GM23338 (cell line): ENCODE data around the gene LAMC3. TPM values are rescaled to one million over a fixed set of nuclear protein-coding genes. Genes with fewer than 3 reads are reported as not detected.

ENCODE experiments used
- ATAC-seq: fragments of 200-7000 bp; cut with Tn5 transposase; 3 replicates; pipeline ENCODE4 v1.9.1; 2020
- DNase-seq: peaks from one replicate; pipeline ENCODE4 v3.0.0-alpha.2; 2015; ENCODE audit warnings: low spot score
- H2AFZ ChIP-seq: fragments of 200-600 bp; sonication (generic); 2 replicates; pipeline ENCODE4 v1.8.0; 2016; ENCODE audit warnings: antibody characterized with exemption, mild to moderate bottlenecking, moderate library complexity
- H3F3A ChIP-seq: fragments of 200-600 bp; sonication (generic); replicated peaks from 2 replicates; pipeline ENCODE4 v1.8.0; 2017; ENCODE audit warnings: antibody characterized with exemption, mixed run types, low read depth
- H3K27ac ChIP-seq: fragments of 200-600 bp; sonication (generic); 2 replicates; pipeline ENCODE4 v1.6.1; 2016; ENCODE audit warnings: low read depth
- H3K27me3 ChIP-seq: fragments of 200-600 bp; sonication (generic); 2 replicates; pipeline ENCODE4 v1.8.0; 2016; ENCODE audit warnings: mild to moderate bottlenecking, mixed run types, moderate library complexity; ENCODE audit not compliant: insufficient read depth
- H3K36me3 ChIP-seq: fragments of 200-600 bp; sonication (generic); 2 replicates; pipeline ENCODE4 v1.8.0; 2016; ENCODE audit warnings: mild to moderate bottlenecking; ENCODE audit not compliant: insufficient read depth
- H3K4me1 ChIP-seq: fragments of 200-600 bp; sonication (generic); 2 replicates; pipeline ENCODE4 v1.8.0; 2016; ENCODE audit warnings: mild to moderate bottlenecking, moderate library complexity; ENCODE audit not compliant: insufficient read depth
- H3K4me2 ChIP-seq: fragments of 200-600 bp; sonication (generic); 2 replicates; pipeline ENCODE4 v1.7.1; 2017; ENCODE audit warnings: mixed run types
- H3K4me3 ChIP-seq: fragments of 200-600 bp; sonication (generic); 2 replicates; pipeline ENCODE4 v1.6.1; 2016; ENCODE audit warnings: mixed run types
- H3K79me2 ChIP-seq: fragments of 200-600 bp; sonication (generic); replicated peaks from 2 replicates; pipeline ENCODE4 v1.8.0; 2017; ENCODE audit warnings: mild to moderate bottlenecking; ENCODE audit not compliant: insufficient read depth
- H3K9me2 ChIP-seq: fragments of 200-600 bp; sonication (generic); 2 replicates; pipeline ENCODE4 v1.8.0; 2017; ENCODE audit not compliant: insufficient read depth
- H4K20me1 ChIP-seq: fragments of 200-600 bp; sonication (generic); replicated peaks from 2 replicates; pipeline ENCODE4 v1.8.0; 2017; ENCODE audit warnings: mild to moderate bottlenecking; ENCODE audit not compliant: insufficient read depth
- H3K27ac Mint-ChIP-seq: 2 replicates; pipeline ENCODE4 v1.8.0; 2020; ENCODE audit warnings: inconsistent platforms, mild to moderate bottlenecking, moderate library complexity, mixed read lengths
- H3K27me3 Mint-ChIP-seq: 3 replicates; pipeline ENCODE4 v1.8.0; 2022; ENCODE audit warnings: low read depth, mild to moderate bottlenecking, moderate library complexity, mixed read lengths, inconsistent platforms; ENCODE audit not compliant: insufficient read depth, poor library complexity
- H3K36me3 Mint-ChIP-seq: 3 replicates; pipeline ENCODE4 v1.8.0; 2021; ENCODE audit warnings: low read depth, mild to moderate bottlenecking, inconsistent platforms, moderate library complexity, mixed read lengths
- H3K4me1 Mint-ChIP-seq: 3 replicates; pipeline ENCODE4 v1.8.0; 2020; ENCODE audit warnings: mild to moderate bottlenecking, inconsistent platforms, mixed read lengths
- H3K4me3 Mint-ChIP-seq: 3 replicates; pipeline ENCODE4 v1.8.0; 2021; ENCODE audit warnings: moderate library complexity, mild to moderate bottlenecking, inconsistent platforms, mixed read lengths
- H3K9me3 Mint-ChIP-seq: 3 replicates; pipeline ENCODE4 v1.8.0; 2020; ENCODE audit warnings: moderate library complexity, mild to moderate bottlenecking, inconsistent platforms, mixed read lengths
- EZH2phosphoT487 ChIP-seq: fragments of 200-600 bp; sonication (generic); IDR thresholded peaks from one replicate; pipeline ENCODE4 v1.8.1; 2018; ENCODE audit warnings: antibody characterized with exemption; ENCODE audit not compliant: unreplicated experiment
- JUNB ChIP-seq: IDR thresholded peaks from one replicate; pipeline ENCODE4 v1.6.1; 2016; ENCODE audit warnings: antibody characterized with exemption; ENCODE audit not compliant: unreplicated experiment
- NANOG ChIP-seq: IDR thresholded peaks from 2 replicates; pipeline ENCODE4 v1.6.1; 2016; ENCODE audit warnings: antibody characterized with exemption, borderline replicate concordance
- POLR2AphosphoS5 ChIP-seq: IDR thresholded peaks from 2 replicates; pipeline ENCODE4 v1.6.1; 2016; ENCODE audit warnings: antibody characterized with exemption, low read depth
- STAT1 ChIP-seq: IDR thresholded peaks from one replicate; pipeline ENCODE4 v1.6.1; 2016; ENCODE audit warnings: antibody characterized with exemption; ENCODE audit not compliant: unreplicated experiment
- ZNF114 ChIP-seq: fragments of 250-450 bp; sonication (Bioruptor Pico); IDR thresholded peaks from 2 replicates; pipeline ENCODE4 v1.5.0; 2020; ENCODE audit warnings: mild to moderate bottlenecking, moderate library complexity
- ZNF331 ChIP-seq: fragments of 250-450 bp; sonication (Bioruptor Pico); IDR thresholded peaks from 2 replicates; pipeline ENCODE4 v1.5.0; 2020; ENCODE audit warnings: low read depth, mild to moderate bottlenecking, moderate library complexity
- polyA plus RNA-seq: library from polyadenylated mRNA; unstranded; fragments of >200 nt; fragmentation: Nextera tagmentation; extraction: Ambion mirVana; gene quantifications from 2 replicates; pipeline ENCODE4 v1.2.1, GENCODE V29; 2016
- total RNA-seq: library from RNA; depleted of rRNA; stranded (reverse); fragments of >200 nt; shearing (Covaris generic); gene quantifications from 2 replicates; pipeline ENCODE4 v1.2.3, GENCODE V29; 2014
- TF ChIP-seq, protein P1 (sequence below): IDR thresholded peaks from 2 replicates; pipeline ENCODE4 v1.6.1; 2016; ENCODE audit warnings: antibody characterized with exemption
- TF ChIP-seq, protein P2 (sequence below): IDR thresholded peaks from one replicate; pipeline ENCODE4 v1.6.1; 2018; ENCODE audit warnings: antibody characterized with exemption; ENCODE audit not compliant: unreplicated experiment

The LAMC3 gene
- total and polyA plus RNA-seq, 2 experiments from 2014 or later: 9.0 to 27.4 TPM

DNA sequence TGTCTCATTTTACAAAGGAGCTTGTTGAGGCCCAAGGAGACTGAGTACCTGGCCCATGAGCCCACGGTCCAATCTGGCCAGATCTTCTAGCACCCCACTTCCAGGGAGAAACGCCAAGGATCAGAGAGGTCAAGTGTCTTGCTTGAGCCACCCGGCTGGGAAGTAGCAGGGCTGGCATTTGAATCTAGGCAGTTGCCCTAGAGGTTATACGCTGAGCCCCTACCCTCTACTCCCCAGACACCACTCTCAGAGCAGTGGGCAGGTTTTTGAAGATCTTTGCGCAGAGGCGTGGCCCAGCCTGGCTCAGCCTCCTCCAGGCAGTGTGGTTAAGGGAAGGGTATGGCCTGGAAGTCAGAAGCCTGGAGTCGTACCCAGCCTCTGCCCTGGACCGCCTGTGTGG lies 110.6 kb downstream of the LAMC3 start:
- Mint-ChIP-seq H3K27ac (no peak overlapping the region), H3K36me3 (peaks cover 69% of the 10 kb centered on the region), H3K4me1 (0 out of 3 replicates have a peak, but pooled peaks cover under 1% of the 10 kb centered on the region), H3K27me3 (peaks cover 9% of the 10 kb centered on the region), H3K4me3 (no peak overlapping the region), H3K9me3 (no peaks in the 10 kb centered on the region)
- no peaks in the 10 kb centered on the region for H3K79me2 ChIP-seq
- peaks cover 8% of the 10 kb centered on the region; the same call in 1 of the 2 replicates for H3F3A ChIP-seq
- no peak overlapping the region for H3K4me2 ChIP-seq
- H3K36me3 ChIP-seq: peaks cover 29% of the 10 kb centered on the region
- TF ChIP-seq EZH2phosphoT487 (no peak), NANOG (no peak), ZNF331 (CRISPR knock-in tag) (no peak), STAT1 (no peak), ZNF114 (CRISPR knock-in tag) (no peak), JUNB (no peak)
- TF ChIP-seq, protein P1, sequence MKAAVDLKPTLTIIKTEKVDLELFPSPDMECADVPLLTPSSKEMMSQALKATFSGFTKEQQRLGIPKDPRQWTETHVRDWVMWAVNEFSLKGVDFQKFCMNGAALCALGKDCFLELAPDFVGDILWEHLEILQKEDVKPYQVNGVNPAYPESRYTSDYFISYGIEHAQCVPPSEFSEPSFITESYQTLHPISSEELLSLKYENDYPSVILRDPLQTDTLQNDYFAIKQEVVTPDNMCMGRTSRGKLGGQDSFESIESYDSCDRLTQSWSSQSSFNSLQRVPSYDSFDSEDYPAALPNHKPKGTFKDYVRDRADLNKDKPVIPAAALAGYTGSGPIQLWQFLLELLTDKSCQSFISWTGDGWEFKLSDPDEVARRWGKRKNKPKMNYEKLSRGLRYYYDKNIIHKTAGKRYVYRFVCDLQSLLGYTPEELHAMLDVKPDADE: no peak
- TF ChIP-seq, protein P2, sequence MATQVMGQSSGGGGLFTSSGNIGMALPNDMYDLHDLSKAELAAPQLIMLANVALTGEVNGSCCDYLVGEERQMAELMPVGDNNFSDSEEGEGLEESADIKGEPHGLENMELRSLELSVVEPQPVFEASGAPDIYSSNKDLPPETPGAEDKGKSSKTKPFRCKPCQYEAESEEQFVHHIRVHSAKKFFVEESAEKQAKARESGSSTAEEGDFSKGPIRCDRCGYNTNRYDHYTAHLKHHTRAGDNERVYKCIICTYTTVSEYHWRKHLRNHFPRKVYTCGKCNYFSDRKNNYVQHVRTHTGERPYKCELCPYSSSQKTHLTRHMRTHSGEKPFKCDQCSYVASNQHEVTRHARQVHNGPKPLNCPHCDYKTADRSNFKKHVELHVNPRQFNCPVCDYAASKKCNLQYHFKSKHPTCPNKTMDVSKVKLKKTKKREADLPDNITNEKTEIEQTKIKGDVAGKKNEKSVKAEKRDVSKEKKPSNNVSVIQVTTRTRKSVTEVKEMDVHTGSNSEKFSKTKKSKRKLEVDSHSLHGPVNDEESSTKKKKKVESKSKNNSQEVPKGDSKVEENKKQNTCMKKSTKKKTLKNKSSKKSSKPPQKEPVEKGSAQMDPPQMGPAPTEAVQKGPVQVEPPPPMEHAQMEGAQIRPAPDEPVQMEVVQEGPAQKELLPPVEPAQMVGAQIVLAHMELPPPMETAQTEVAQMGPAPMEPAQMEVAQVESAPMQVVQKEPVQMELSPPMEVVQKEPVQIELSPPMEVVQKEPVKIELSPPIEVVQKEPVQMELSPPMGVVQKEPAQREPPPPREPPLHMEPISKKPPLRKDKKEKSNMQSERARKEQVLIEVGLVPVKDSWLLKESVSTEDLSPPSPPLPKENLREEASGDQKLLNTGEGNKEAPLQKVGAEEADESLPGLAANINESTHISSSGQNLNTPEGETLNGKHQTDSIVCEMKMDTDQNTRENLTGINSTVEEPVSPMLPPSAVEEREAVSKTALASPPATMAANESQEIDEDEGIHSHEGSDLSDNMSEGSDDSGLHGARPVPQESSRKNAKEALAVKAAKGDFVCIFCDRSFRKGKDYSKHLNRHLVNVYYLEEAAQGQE: no peak
- H3K27me3 ChIP-seq: no peaks in the 10 kb centered on the region
- H4K20me1 ChIP-seq: no peaks in the 10 kb centered on the region; the same call in none of the 2 replicates
- H2AFZ ChIP-seq: no peak overlapping the region
- H3K4me3 ChIP-seq: no peak overlapping the region
- ATAC-seq (no peak), DNase-seq (no peak)
- H3K9me2 ChIP-seq: no peaks in the 10 kb centered on the region
- no peaks in the 10 kb centered on the region for H3K4me1 ChIP-seq
- H3K27ac ChIP-seq: no peak overlapping the region

DNA sequence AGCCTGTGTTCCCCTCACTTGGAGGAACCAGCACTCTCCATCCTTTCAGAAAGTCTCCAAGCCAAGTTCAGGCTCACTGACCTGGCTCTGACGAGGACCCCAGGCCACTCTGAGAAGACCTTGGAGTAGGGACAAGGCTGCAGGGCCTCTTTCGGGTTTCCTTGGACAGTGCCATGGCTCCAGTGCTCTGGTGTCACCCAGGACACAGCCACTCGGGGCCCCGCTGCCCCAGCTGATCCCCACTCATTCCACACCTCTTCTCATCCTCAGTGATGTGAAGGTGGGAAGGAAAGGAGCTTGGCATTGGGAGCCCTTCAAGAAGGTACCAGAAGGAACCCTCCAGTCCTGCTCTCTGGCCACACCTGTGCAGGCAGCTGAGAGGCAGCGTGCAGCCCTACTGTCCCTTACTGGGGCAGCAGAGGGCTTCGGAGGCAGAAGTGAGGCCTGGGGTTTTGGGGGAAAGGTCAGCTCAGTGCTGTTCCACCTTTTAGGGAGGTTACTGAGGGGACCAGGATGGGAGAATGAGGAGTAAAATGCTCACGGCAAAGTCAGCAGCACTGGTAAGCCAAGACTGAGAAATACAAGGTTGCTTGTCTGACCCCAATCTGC lies 111.8 kb downstream of the LAMC3 start:
- Histone ChIP-seq H3K79me2 (peaks cover 2% of the 10 kb centered on the region), H3K4me1 (no peaks in the 10 kb centered on the region), H3K4me3 (no peak overlapping the region), H3K4me2 (no peak overlapping the region), H3K9me2 (no peaks in the 10 kb centered on the region), H3K27ac (no peak overlapping the region), H3K27me3 (no peaks in the 10 kb centered on the region), H4K20me1 (no peaks in the 10 kb centered on the region; the same call in none of the 2 replicates), H3F3A (peaks cover 9% of the 10 kb centered on the region; the same call in 1 of the 2 replicates), H2AFZ (no peak overlapping the region), H3K36me3 (peaks cover 29% of the 10 kb centered on the region)
- 0 out of 3 replicates have a peak, but pooled peaks cover 5% of the 10 kb centered on the region for H3K4me1 Mint-ChIP-seq
- H3K27me3 Mint-ChIP-seq: peaks cover 15% of the 10 kb centered on the region
- no peak overlapping the region for H3K4me3 Mint-ChIP-seq
- DNase-seq (no peak), ATAC-seq (no peak)
- no peaks in the 10 kb centered on the region for H3K9me3 Mint-ChIP-seq
- no peak overlapping the region for H3K27ac Mint-ChIP-seq
- peaks cover 58% of the 10 kb centered on the region for H3K36me3 Mint-ChIP-seq
- TF ChIP-seq, protein P1: no peak
- TF ChIP-seq, protein P2: no peak
- TF ChIP-seq NANOG (no peak), POLR2AphosphoS5 (no peak)
